Large intestine (tissue), 1 donor: Measurements from ENCODE around the gene SMAD1. TPM values are rescaled to one million over a fixed set of nuclear protein-coding genes. Genes with fewer than 3 reads are reported as not detected.

ENCODE experiments used
- polyA plus RNA-seq: library from polyadenylated mRNA; unstranded; fragments of 120-200 nt; gene quantifications from one replicate; pipeline ENCODE4 v1.2.1, GENCODE V29; 2013

SMAD1 gene
- polyA plus RNA-seq, 1 donor = 46.2 TPM

Other genes with a start within 250 kb of the SMAD1 start
- 13.7 TPM for gene MMAA, start 137.5 kb downstream of the SMAD1 start, polyA plus RNA-seq
- gene C4orf51, start 198.3 kb downstream of the SMAD1 start, polyA plus RNA-seq = not detected